ENCODE measurements around the gene GJE1. TPM values are rescaled to one million over a fixed set of nuclear protein-coding genes. Genes with fewer than 3 reads are reported as not detected.

GJE1 gene, protein sequence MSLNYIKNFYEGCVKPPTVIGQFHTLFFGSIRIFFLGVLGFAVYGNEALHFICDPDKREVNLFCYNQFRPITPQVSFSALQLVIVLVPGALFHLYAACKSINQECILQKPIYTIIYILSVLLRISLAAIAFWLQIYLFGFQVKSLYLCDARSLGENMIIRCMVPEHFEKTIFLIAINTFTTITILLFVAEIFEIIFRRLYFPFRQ
- not detected in 5 replicates for total RNA-seq (2022; extraction: Qiagen RNA extraction; ENCODE audit: low read depth)

DNA sequence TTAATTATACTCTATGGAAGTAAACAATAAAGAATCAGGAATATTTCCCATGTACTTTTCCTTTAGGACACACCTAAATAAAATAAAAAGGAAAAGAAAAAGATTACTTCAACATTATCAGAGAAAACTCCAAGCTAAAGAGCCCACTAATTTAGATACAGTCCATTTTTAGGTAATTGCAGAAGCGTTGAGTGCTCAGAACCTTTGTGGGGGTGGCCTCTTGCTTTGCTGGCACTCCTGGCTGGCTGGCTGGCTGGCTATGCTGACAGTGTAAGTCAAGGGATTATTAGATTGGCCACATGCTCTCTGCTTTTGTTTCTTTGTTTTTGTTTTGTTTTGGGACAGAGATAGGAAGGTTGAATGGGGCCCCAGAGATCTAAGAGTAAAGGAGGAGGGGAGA lies at the start of gene GJE1:
TSS of gene GJE1 (plus strand) at position 301 of the 400 bp plus-strand sequence. CDS start 234 bp downstream, outside the sequence.

DNA sequence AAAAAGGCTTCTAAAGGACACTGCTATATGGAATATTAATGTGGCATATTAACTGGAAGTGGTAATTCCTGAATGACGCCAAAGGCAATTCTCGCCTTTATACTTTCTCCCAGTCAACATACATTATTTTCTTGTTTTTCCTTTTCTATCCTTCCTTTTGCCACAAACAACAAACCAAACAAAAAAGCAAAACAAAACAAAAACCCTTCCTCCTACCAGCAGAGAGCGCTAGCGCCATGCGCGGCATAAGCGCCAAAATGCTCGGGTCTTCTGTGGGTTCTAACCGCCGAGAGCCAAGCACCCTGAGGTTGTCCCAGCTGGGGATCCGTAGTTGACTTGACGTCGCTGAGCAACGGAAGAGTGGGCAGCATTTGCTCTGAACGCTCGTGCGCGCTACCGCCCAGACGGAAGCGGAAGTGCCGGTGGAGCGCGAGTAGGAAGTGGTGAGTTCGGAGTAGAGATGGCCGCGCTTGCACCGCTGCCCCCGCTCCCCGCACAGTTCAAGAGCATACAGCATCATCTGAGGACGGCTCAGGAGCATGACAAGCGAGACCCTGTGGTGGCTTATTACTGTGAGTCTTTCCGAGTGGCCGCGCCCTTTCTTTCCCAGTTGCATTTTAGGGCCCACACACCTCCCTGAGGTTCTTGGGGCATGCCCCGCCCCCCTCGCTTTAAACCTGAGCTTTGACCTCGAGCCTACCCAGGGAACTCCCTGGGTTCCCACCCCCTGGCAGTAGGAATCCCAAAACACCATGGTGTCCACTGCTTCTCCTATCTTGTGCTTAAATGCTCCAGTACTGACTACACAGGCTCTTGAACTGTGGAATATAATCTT lies 14.3 kb downstream of the GJE1 start, which contains the start of the genes NMBR and VTA1:
TSS of gene NMBR (minus strand) at position 295 of the 835 bp plus-strand sequence. CDS start 58,464 bp downstream, outside the sequence.
TSS of gene VTA1 (plus strand) at position 436 of the 835 bp plus-strand sequence. CDS start at position 461, 25 bp downstream.

Other genes with a start within 250 kb of the GJE1 start
- gene NMBR, start 14.2 kb downstream of the GJE1 start, total RNA-seq (2022; extraction: Qiagen RNA extraction; ENCODE audit: low read depth): not detected in 5 replicates
- gene VTA1, start 14.3 kb downstream of the GJE1 start, total RNA-seq (2022; extraction: Qiagen RNA extraction; ENCODE audit: low read depth): 41.0 to 44.7 TPM (median 41.6 TPM) in 5 replicates
- 38.2 to 62.5 TPM (median 55.0 TPM) in 5 replicates for gene ADGRG6, start 169.1 kb downstream of the GJE1 start, total RNA-seq (2022; extraction: Qiagen RNA extraction; ENCODE audit: low read depth)

Data from A549 treated with GW870086 at 1 μM for 4 hours (cell line).